22Rv1 (cell line): ENCODE data around the gene FSTL3.

Experiments
- ZFX ChIP-seq: fragments of 450-650 bp; IDR thresholded peaks from 2 replicates; pipeline ENCODE4 v1.6.1; 2017; ENCODE audit warnings: antibody characterized with exemption, borderline replicate concordance
- TF ChIP-seq, protein P1 (sequence below): fragments of 450-650 bp; IDR thresholded peaks from 2 replicates; pipeline ENCODE4 v1.5.1; 2017; ENCODE audit warnings: mild to moderate bottlenecking

DNA sequence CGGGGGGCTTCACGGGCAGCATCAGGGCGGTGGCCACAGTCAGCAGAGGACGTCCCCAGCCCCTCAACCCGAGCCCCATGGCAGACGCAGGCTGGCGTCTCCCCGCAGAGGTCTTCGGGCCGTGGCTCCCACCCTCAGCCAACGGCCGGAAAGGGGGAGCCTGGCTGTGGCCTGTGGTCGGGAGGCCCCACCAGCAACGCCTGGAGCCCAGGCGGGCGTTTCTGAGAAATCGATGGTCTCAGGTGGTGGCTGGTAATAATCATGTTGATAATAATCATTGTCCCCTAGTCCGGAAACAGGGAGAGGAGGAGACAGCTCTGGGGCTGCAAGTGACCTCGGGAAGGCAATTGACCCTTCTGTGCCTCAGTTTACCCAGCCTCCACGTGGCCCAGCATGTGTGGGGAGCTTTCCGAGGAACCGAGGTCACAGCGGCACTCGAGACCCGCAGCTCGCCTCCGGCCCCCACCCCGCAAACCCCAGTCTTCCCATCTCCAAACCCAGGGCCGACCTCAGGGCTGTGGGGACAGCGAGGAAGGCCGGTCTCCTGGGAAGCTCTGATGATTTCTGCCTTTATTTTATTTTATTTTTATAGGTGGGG, 19.3 kb downstream of the FSTL3 start, which contains the start of gene PRSS57:
- TF ChIP-seq, protein P1, sequence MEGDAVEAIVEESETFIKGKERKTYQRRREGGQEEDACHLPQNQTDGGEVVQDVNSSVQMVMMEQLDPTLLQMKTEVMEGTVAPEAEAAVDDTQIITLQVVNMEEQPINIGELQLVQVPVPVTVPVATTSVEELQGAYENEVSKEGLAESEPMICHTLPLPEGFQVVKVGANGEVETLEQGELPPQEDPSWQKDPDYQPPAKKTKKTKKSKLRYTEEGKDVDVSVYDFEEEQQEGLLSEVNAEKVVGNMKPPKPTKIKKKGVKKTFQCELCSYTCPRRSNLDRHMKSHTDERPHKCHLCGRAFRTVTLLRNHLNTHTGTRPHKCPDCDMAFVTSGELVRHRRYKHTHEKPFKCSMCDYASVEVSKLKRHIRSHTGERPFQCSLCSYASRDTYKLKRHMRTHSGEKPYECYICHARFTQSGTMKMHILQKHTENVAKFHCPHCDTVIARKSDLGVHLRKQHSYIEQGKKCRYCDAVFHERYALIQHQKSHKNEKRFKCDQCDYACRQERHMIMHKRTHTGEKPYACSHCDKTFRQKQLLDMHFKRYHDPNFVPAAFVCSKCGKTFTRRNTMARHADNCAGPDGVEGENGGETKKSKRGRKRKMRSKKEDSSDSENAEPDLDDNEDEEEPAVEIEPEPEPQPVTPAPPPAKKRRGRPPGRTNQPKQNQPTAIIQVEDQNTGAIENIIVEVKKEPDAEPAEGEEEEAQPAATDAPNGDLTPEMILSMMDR = no peak
- TF ChIP-seq ZFX = no peak
